ENCODE measurements around the gene ODAD3. TPM values are rescaled to one million over a fixed set of nuclear protein-coding genes. Genes with fewer than 3 reads are reported as not detected.
"Not testable (repeated sequence)": the region's sequence is repeated elsewhere in the genome, so short reads cannot be mapped to it uniquely, and the experiment has no call there.

ODAD3 gene
- total RNA-seq, 1 donor from 2014 or later = 1.4 TPM

- DNase-seq (ENCODE audit: low spot score) = no peak
Measured at GRCh38 chr19:11437955-11438354, 3.0 kb upstream of the ODAD3 start.

- no peak for DNase-seq (ENCODE audit: low spot score)
Measured at GRCh38 chr19:11435833-11436313, 952 bp upstream of the ODAD3 start.

GRCh38 chr19:11434703-11435056 lies 241 bp downstream of the ODAD3 start:
- DNase-seq (ENCODE audit: low spot score) = no peak

GRCh38 chr19:11433526-11433925 lies 1.4 kb downstream of the ODAD3 start:
- not testable (repeated sequence) for DNase-seq (ENCODE audit: low spot score)

- no peak for DNase-seq (ENCODE audit: low spot score)
Measured at GRCh38 chr19:11426656-11427055, 8.3 kb downstream of the ODAD3 start.

GRCh38 chr19:11425719-11426457 lies 9.0 kb downstream of the ODAD3 start:
- DNase-seq (ENCODE audit: low spot score) = no peak

- no peak for DNase-seq (ENCODE audit: low spot score)
Measured at GRCh38 chr19:11423791-11424181, 11.1 kb downstream of the ODAD3 start.

GRCh38 chr19:11423164-11423790 lies 11.6 kb downstream of the ODAD3 start:
- no peak for DNase-seq (ENCODE audit: low spot score)

- peak; percentile 84 for DNase-seq (ENCODE audit: low spot score)
Measured at GRCh38 chr19:11422163-11423065, 12.5 kb downstream of the ODAD3 start.

- DNase-seq (ENCODE audit: low spot score) = peak; percentile 39
Measured at GRCh38 chr19:11421371-11422098, 13.4 kb downstream of the ODAD3 start.

- no peak for DNase-seq (ENCODE audit: low spot score)
Measured at GRCh38 chr19:11420429-11421370, 14.2 kb downstream of the ODAD3 start.

- no peak for DNase-seq (ENCODE audit: low spot score)
Measured at GRCh38 chr19:11418549-11419506, 16.1 kb downstream of the ODAD3 start, which contains the start of gene RGL3. RGL3 (minus strand) TSS chr19:11419314; CDS start chr19:11419278, 36 bp downstream.

- no peak for DNase-seq (ENCODE audit: low spot score)
Measured at GRCh38 chr19:11418094-11418548, 16.8 kb downstream of the ODAD3 start.

GRCh38 chr19:11416346-11417052 lies 18.4 kb downstream of the ODAD3 start:
- no peak for DNase-seq (ENCODE audit: low spot score)

GRCh38 chr19:11414544-11414943 lies 20.4 kb downstream of the ODAD3 start:
- DNase-seq (ENCODE audit: low spot score) = no peak

- no peak for DNase-seq (ENCODE audit: low spot score)
Measured at GRCh38 chr19:11410682-11411081, 24.2 kb downstream of the ODAD3 start.

- no peak for DNase-seq (ENCODE audit: low spot score)
Measured at GRCh38 chr19:11408591-11408990, 26.3 kb downstream of the ODAD3 start.

GRCh38 chr19:11406703-11407236 lies 28.2 kb downstream of the ODAD3 start:
- DNase-seq (ENCODE audit: low spot score) = not testable (repeated sequence)

Data from mucosa of gallbladder (tissue), 1 donor.